ENCODE results near the gene A2ML1.

DNA sequence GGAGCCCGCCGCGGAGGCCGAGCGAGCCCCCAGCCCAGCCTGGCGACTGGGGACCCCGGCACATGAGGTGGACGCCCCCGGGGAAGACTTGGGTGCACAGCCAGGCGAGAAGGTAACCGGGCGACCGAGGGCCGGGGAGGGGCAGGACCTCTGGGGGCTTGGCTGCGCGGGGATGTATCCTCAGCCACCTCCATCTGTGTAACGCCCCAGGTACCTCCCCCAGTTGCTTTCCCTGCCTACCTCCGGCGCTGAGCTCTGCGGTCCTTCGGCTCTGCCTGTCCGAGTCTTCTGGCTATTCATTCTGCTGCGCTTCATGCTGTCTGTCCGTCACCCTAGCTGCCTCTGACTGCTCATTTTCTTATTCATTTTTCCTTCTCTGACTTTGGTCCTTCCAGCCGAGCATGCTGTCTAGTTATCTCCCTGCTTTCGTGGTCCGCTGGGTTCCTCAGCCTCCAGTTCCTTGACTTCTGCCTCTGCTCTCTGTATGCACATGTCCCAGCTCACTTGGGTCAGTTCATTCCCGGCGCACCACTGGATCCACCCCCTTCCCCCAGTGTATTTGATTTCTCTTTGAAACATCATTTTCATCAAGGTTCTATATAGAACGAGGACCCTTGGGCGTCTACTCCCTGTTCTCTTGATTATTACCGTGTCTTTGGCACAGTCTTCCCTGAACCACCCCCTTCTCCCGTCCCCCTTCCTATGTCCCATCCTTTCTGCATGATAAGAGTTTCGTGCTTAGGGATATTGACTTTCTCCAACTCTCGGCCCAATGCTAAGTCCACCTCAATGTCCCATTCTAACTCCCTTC lies 92.5 kb downstream of the A2ML1 start:
- no peak for TF ChIP-seq EP300 (IDR thresholded peaks at IDR 0.05)
- TF ChIP-seq, protein P1, sequence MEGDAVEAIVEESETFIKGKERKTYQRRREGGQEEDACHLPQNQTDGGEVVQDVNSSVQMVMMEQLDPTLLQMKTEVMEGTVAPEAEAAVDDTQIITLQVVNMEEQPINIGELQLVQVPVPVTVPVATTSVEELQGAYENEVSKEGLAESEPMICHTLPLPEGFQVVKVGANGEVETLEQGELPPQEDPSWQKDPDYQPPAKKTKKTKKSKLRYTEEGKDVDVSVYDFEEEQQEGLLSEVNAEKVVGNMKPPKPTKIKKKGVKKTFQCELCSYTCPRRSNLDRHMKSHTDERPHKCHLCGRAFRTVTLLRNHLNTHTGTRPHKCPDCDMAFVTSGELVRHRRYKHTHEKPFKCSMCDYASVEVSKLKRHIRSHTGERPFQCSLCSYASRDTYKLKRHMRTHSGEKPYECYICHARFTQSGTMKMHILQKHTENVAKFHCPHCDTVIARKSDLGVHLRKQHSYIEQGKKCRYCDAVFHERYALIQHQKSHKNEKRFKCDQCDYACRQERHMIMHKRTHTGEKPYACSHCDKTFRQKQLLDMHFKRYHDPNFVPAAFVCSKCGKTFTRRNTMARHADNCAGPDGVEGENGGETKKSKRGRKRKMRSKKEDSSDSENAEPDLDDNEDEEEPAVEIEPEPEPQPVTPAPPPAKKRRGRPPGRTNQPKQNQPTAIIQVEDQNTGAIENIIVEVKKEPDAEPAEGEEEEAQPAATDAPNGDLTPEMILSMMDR (IDR thresholded peaks at IDR 0.05), result no peak
- no peak for TF ChIP-seq POLR2AphosphoS5 (IDR thresholded peaks at IDR 0.05)
